Epidermal melanocyte (primary cell): ENCODE measurements around the gene MYCBP2.
"Not testable (repeated sequence)": the region's sequence is repeated elsewhere in the genome, so short reads cannot be mapped to it uniquely, and the experiment has no call there.

Experiments
- DNase-seq: peaks from one replicate; pipeline ENCODE4 v3.0.0; 2011; ENCODE audit warnings: low spot score; ENCODE audit not compliant: insufficient read length

The MYCBP2 gene

DNA sequence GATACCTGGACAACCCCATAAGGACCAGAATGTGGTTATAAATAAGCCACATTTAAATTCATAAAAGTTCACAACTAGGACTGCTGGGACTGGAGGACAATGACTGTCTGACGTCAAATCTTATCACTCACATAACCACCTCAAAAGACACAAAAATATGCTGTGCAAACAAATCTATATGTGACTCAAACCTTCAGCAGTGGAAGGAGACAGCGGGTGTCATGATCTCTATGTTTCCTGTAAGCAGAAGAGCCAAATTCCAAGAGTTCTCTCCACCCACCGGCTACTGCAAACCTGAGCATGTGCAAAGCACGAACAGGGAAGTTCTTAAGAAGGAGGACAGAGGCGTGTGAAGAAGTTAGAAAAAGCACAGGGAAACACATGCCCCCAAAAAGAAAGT lies 113.2 kb downstream of the MYCBP2 start:
- DNase-seq: no peak

DNA sequence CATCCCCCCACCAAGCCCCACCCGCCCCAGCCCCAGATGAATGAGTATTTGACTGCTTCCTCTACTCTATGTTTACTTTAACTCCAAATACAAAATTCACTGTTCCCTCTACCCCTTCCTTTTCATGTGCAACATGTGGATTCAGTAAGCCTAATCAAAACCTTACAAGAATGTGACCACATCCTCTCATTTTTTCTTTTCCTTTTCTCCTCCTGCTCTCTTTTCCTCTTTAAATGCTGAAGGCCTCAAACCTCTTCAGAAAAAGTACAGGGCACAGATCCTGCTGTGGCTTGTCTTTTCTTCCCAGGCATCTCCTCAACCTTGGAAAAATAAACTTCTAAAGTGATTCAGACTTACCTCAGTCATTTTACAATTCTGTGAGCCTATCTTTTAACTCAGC lies 119.0 kb downstream of the MYCBP2 start:
- peak; percentile 21 for DNase-seq

DNA sequence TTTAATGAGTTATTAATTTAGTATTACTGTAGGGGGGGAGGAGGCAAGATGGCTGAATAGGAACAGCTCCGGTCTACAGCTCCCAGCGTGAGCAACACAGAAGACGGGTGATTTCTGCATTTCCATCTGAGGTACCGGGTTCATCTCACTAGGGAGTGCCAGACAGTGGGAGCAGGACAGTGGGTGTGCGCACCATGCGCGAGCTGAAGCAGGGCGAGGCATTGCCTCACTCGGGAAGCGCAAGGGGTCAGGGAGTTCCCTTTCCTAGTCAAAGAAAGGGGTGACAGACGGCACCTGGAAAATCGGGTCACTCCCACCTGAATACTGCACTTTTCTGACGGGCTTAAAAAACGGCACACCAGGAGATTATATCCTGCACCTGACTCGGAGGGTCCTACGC lies 127.9 kb downstream of the MYCBP2 start:
- DNase-seq: not testable (repeated sequence)

DNA sequence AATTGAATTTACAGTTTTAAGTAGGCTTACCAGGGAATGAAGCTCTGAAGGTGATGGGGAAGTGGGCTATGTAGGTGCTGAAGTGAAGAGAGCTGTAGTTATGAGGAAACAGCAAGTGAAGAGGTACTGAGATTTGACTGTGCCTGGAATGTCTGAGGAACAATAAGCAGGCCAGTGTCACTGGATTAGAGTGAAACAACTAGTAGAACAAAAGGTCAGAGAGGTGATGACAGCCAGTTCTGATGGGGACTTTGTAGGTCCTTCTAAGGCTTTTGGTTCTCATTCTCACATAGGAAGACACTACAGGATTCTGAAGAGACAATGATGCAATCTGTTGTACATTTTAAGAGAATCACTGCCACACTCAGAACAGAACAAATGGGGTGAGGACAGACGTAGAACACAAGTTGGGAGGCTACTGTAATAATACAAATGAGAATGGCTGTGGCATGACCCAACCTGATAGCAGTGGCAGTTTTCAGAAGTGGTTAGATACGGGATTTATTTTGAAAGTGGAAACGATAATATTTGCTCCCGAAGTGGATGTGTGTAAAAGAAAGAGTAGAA lies 130.8 kb downstream of the MYCBP2 start:
- DNase-seq: no peak

DNA sequence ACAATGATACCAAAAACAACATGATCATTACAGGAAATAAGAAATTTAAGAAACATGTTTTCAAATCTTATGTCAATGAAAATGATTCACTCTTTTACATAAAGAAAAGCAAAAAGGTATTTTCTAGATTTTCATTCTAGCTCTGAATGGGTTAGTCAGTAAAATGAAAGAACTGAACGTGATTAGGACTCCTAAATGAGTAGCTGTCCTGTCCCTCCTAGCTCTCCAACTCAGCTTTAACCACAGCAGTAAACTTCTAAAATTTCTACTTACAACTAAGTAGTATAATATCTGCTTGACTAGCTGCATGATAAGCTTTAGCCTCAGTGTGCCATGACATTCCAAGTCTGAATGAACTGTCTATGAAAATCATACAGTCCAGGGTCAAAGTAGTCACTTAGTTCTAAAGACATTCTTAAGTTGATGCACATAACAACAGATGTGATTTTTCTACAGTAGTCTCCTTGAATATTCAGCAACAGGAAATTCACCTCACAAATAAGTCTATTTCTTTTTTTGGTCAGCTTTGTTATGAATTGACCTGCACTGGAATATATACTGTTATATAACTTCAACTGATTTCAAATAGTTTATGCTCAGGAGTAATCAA lies 136.4 kb downstream of the MYCBP2 start:
- no peak for DNase-seq

DNA sequence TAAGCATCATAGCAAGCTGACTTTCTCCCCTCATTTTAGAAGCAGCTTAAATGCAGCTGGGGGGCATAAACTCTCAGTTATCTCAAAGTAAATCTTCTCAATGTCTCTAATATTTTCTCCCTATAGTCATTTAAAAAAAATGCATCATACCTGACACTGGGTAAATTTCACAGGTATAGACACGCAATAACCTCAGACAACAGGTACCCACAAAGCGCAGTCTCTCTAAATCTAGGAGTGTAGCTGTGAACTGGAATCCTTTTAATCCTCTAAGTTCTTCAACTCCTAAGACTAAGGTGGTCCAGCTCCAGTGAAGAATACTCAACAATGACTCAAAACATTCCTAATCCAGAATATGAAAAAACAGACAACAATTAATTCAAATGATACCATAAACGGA lies 141.2 kb downstream of the MYCBP2 start:
- DNase-seq: no peak

DNA sequence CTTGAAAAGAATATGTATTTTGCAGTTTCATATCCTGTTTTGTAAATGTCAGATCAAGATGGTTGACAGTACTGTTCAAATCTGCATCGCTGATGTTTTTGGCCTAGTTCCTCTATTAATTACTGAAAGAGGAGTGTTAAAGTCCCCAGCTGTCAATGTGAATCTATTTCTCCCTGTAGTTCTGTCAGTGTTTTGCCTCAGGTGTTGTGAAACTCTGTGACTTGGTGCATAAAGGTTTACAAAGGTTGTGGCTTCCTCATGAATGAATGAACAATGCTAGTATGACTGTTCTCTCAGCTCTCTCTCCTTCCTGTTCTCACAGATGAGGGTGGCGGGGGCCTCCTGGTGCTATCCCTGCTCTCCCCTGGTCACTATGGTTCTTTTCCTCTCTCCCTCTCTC lies 142.4 kb downstream of the MYCBP2 start:
- DNase-seq: no peak

DNA sequence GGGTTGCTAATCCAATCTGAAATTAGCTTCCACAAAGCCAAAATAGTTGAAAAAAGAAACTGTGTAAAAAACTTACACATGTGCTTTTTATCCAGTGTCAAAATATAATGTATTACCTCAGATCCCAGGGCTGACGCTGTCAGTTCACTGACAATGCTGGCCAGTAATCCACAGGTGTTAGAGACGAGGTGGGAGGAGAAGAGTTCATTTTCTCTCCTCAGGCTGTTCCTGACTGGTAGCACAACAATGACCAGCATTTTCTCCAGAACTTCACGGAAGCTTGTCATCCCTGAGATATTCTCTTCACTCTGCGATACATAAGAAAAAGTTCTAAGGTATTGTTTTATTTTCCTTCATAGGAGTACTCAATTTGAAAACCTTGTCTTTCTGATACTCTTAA lies 146.9 kb downstream of the MYCBP2 start:
- no peak for DNase-seq

DNA sequence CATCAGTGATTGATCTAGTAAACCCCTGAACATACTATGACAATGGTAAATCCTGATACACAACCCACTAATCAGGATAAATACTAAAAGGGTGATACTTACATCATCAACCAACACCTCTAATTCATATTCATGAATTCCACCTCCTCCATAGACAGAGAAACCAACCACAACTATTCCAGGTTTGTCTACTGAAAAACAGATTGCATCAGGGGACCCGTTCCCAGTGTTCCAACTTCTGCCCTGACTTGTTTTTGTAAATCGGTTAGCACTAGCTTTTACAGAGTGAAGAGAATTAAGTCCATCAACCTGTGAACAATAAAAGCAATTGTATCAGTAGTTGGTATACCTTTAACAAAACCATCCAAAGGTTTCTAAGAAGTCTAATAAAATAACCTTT lies 149.2 kb downstream of the MYCBP2 start:
- DNase-seq: no peak

DNA sequence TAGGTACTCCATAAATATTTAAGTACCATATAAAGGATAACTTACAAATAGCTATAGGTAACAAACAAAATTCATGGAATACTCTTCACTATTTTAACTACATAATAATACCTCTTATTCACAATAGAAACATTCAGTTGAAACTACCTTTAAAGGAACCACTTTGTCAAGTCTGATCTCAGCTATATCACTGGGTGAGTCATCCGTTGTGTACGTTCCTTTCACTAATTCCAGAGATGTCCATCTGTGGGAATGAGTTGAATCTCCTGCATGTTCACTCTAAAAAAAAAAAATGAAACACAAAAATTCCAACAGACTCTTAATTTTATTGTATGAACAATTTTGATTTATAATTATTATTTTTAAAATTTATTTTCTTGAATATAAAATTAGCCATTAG lies 150.5 kb downstream of the MYCBP2 start:
- no peak for DNase-seq

DNA sequence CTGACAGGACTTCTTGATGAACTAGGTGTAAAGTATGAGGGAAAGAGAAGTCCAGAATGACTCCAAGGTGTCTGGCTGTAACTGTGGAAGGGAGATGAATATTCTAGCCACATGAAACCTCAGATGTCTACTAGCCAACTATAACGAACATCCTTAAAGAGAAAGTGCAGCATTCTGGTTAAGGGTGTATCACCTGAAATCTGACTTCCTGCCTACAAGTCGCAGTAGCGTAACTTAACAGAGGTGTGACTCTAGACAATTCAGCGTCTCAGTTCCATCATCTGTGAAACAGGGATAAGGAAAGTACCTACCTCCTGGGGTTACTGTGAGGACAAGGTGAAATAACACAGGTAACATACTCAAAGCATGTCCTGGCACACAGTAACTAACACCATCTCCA lies 154.2 kb downstream of the MYCBP2 start:
- no peak for DNase-seq

DNA sequence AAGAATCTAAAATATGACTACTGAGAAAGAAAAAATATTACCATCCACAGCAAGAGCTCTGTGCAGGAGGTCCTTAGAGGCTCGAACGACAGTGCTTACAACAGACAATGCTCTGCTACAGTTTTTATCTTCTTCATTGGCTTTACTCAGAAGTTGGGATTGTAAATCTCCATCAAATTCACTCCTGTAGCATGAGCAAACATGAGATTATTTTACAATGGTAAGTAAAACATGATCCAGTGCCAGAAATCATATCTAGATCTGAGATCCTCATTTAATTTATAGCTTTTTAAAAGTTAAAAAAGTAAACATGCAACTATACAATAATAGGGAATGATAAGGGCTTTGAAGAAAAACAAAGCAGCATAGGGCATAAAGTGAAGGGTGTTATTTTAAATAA lies 155.4 kb downstream of the MYCBP2 start:
- no peak for DNase-seq

DNA sequence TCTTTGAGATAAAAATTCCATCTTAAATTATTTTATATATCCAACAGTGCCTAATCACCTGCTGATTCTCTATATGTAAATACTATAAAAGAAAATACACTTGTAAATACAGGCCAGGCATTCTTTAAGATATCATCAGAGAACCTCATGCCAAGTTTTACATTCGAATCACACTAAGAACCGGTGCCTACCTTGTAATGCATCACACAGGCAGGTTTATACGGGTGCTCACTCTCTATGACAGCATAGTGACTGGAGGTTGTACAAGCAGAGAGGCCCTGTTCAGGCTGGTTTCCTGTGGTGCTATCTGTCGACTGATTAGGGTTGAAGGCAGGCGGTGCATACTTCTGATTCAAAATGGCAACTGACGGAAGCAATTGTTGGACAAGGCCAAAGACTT lies 158.7 kb downstream of the MYCBP2 start:
- DNase-seq: no peak

DNA sequence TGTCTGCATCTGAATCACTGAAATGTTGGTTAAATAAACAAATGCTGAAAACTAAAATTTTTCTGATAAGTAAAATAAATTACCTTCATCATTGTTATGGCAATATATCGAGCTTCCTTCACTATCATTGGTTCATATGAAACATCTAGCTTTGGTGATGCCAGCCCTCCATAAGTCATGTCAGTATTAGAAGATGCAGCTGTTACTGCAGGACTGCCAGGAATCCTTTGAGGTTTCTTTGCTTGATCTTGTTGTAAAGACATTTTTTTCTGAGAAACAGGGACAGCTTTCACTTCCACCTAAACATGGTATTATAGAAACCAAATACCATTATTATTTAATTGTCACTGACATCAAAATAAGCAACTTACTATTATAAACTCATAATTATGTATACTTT lies 176.2 kb downstream of the MYCBP2 start:
- no peak for DNase-seq

DNA sequence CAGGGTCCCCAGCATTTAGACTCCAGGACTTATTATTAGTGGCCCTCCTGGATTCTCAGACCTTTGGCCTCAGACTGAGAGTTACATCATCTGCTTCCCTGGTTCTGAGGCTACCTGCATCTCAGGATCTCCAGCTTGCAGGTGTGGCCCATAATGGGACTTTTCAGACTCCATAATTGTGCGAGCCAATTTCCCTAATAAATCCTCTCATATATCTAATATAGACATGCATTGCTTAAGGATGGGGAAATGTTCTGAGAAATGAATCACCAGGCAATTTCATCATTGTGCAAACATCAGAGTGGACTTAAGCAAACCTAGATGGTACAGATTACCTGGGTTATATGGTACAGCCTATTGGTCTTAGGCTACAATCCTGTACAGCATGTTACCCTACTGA lies 183.5 kb downstream of the MYCBP2 start:
- DNase-seq: no peak

DNA sequence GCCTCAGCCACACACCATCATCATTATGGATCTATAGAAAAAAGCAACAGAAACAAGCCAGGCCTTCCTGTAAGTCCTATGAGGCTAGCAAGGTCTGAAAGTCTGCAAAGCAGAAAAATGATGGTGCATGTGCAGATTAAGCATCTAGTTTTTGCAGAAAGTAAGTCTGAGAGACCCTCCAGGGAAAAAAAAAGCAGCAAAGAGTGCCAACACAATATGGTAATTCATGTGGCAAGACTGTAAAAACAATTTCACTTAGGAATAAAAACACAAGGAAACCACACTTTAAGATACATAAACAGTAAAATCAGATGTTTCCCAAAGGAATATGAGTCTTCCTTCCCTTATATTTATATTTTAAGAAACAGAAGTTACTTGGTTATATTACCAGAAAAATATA lies 187.6 kb downstream of the MYCBP2 start:
- no peak for DNase-seq

DNA sequence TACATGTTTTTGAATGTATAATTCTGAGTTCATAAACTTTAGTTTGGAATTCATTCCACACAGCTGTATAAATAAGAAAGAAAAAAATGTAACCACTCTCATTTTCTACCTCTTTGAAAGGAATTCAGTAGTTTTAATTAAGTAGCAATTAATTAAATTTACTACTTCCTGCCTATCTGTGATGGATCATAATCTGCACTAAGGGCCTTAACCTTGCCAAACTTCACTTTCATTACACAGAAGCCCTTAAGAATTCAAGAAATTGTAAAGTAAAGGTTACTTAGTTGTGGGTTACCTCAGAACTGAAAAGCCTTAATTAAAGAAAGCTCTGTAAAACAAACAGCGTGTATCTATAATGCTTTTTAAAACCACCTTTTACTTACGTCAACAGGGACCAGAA lies 188.1 kb downstream of the MYCBP2 start:
- DNase-seq: no peak

DNA sequence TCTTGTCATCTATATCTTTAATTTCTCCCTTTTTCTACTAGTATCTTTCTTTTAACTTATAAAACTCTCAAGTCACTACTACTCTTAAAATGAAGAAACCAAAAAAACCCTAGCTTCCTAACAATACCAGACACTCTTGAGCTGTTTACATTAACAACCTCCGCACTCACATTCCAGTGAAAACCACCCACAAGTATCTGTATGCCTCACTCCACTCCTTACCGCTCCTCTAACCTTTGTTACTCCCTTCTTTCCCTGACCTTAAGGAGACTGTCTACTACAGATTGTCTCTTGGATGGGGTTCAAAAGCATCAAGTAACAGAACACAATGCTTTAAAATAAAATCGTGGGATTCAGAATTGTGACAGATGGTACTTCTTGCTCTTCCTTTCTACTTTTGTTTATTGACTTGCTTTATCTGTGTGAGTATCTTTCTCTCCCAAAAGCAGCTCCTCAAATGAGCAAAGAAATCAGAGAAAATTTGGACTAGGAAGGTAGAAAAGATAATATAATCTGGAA lies 189.9 kb downstream of the MYCBP2 start:
- no peak for DNase-seq

DNA sequence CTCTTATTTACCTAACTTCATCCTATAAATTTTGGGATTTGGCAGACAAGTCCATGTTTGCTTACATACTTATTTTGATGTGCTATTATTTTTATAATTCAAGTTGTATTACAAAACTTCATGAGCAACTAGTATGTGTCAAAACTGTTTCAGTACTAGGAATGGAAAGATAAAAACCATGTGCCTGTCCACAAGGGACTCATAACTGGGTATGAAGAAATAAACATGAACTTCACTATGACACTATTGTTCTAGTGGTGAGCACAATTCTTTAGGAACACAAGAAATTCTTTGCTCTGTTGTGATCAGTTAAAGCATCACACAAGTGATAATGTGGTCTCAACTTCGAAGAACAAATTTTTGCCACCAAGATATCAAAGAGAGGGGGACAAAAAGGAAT lies 202.5 kb downstream of the MYCBP2 start:
- no peak for DNase-seq

DNA sequence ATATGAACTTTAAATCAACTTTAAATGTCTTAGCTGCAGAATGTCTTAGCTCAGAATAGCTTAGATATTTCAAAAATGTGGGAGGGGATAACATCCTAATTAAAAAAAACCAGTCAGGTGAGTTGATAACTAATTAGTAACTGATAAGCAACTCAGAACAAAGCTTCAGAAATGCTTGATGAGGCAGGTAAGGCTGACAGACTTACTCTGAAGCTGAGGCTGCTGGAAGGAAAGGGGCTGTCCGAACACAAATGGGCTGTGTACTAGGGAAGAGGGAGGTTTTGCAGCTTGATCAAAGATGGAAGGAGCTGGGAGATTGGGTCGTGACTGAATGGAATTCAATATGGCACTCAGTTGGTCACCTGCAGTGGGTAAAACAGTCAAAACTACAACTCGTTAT lies 208.8 kb downstream of the MYCBP2 start:
- no peak for DNase-seq

DNA sequence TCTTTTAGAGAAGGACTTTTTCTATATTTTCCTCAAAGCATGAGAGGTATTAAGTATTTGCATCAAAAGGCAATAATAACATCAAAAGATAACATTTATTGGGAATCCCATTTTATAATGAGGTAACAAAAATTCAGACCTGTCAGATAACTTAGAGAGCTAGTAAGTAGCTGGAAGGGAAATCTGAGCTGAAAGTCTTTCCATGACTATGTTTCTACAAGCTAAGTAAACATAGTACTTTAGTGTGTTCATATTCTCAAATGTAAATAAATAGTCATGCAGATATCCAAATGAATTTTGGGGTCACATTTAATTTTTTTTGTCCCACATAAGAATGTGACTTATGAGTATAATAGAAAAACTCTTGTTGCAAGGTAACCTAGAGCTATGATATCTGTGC lies 212.6 kb downstream of the MYCBP2 start:
- DNase-seq: no peak

DNA sequence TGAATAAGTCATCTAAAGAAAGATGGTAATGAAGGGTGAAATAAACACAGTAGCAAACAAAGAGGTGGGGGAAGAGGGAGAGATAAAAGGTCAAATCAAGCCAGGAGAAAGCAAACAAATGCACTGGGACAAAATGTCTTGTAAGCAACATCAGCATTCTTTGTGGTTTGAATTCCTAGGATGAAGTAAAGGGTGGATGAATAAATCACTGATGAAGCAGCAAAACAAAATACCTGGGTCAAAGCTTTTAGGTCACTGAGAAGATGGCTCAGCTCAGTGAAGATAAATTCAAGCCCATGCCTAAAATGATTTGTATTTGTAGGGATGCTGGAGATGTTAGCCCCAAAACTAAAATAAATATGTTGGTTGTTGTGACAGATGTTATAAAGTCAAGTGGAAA lies 213.4 kb downstream of the MYCBP2 start:
- DNase-seq: no peak

DNA sequence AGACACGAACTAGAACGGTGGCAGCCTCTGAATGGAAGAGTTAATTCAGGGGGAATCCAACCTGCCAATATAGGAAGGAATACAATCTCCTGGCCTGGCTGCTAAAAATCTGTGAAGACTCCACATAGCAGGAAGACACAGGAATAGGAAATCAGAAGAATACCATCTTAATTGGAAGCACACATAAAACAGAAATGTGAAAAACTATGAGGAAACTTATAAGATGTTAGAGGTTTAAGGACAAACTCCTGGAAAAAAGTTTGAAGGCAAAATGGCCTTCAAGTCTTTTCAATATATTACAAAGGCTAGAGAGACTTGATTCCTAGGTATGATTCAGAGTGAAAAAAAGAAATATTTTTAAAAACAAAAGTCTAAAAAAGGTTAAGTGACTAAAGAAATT lies 221.8 kb downstream of the MYCBP2 start:
- no peak for DNase-seq

DNA sequence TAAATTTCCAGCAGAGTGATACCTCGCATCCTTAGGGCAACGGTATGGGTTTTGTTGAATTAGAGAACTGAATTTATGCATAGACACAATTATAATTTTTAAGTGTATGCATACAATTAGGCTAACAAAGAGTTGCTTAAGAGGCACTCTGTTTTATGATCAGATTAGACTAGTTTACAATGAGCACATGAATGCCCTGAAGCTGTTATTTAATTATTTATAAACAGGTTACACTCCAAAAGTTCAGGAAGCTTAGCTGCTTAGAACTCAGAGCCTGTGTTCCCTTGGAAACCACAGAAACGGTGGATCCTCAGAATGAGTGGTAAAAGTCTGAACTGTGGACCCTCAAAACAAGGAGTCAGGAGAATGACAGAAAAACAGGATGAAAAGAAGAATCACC lies 227.5 kb downstream of the MYCBP2 start:
- no peak for DNase-seq
